Sigmoid colon (tissue), 7 donors: Measurements from ENCODE around the gene ANK2. TPM values are rescaled to one million over a fixed set of nuclear protein-coding genes. Genes with fewer than 3 reads are reported as not detected.

Experiments used
- DNase-seq: peaks from one replicate; pipeline ENCODE4 v3.0.0-alpha.2; 2019
- H3K27ac ChIP-seq, 4 donors: fragments of 200-600 bp; sonication (generic); one replicate each; pipeline ENCODE4 v1.5.1; 2016 to 2019; ENCODE audit warnings: mild to moderate bottlenecking in 1 of 4
- H3K27me3 ChIP-seq, 3 donors: fragments of 200-600 bp; sonication (generic); one replicate each; pipeline ENCODE4 v1.5.1; 2019; ENCODE audit warnings: mild to moderate bottlenecking in 1 of 3
- H3K36me3 ChIP-seq, 4 donors: fragments of 200-600 bp; sonication (generic); one replicate each; pipeline ENCODE4 v1.5.1; 2016 to 2019
- H3K4me1 ChIP-seq, 4 donors: fragments of 200-600 bp; sonication (generic); one replicate each; pipeline ENCODE4 v1.5.1; 2017 to 2019
- H3K4me3 ChIP-seq, 4 donors: fragments of 200-600 bp; sonication (generic); one replicate each; pipeline ENCODE4 v1.5.1; 2017 to 2019; ENCODE audit warnings: mild to moderate bottlenecking in 2 of 4, moderate library complexity in 1 of 4
- H3K9me3 ChIP-seq, 4 donors: fragments of 200-600 bp in 3 of 4; sonication (generic) in 3 of 4; one replicate each; pipeline versions ENCODE4 v1.5.1 to v1.6.1; 2013 to 2019
- CTCF ChIP-seq, 4 experiments: fragments of 450-650 bp in 3 of 4; fragments of 200-600 bp in 1 of 4; IDR thresholded peaks; one replicate each; pipeline ENCODE4 v1.5.1; 2016 to 2019; ENCODE audit warnings: antibody characterized with exemption in 4 of 4, mild to moderate bottlenecking in 3 of 4, moderate library complexity in 2 of 4
- EP300 ChIP-seq, 4 donors: sonication (generic); formaldehyde crosslinking; IDR thresholded peaks; one replicate each; pipeline ENCODE4 v1.6.1; 2017; ENCODE audit warnings: antibody characterized with exemption in 4 of 4
- POLR2A ChIP-seq, 2 donors: fragments of 450-650 bp; IDR thresholded peaks; one replicate each; pipeline ENCODE4 v1.6.1; 2016; ENCODE audit warnings: antibody characterized with exemption in 2 of 2, mild to moderate bottlenecking in 2 of 2, moderate library complexity in 2 of 2
- POLR2AphosphoS5 ChIP-seq, 4 donors: sonication (generic); formaldehyde crosslinking; IDR thresholded peaks; one replicate each; pipeline ENCODE4 v1.6.1; 2017; ENCODE audit warnings: antibody characterized with exemption in 4 of 4
- WGBS, 2 donors: extraction: QIAGEN DNeasy Blood & Tissue Kit; methylation state at CpG; one replicate each; pipeline ENCODE4 v1.1.7; 2013; 5-methylcytosine and 5-hydroxymethylcytosine counted together
- intact Hi-C: fragments of 100-400 bp; cut with DNase I; formaldehyde crosslinking; loops from one replicate; pipeline ENCODE4 v1.15.1; 2023
- polyA plus RNA-seq, 3 donors: library from polyadenylated mRNA; stranded (reverse); fragments of 200-250 nt; gene quantifications; one replicate each; pipeline ENCODE4 v1.2.3, GENCODE V29; 2013
- total RNA-seq, 4 donors: library from RNA; depleted of rRNA; stranded (reverse); fragments of >200 nt; gene quantifications; one replicate each; pipeline ENCODE4 v1.1.0, GENCODE V29; 2016
- donor health status: healthy with polysubstance abuse.
- donor health status: Bipolar disorder and iron deficiency.
- donor health status: healthy.

ANK2 gene
- total and polyA plus RNA-seq, 7 donors = 1.4 to 141 (median 69.8) TPM

GRCh38 chr4:113375964-113376666, 326.7 kb downstream of the ANK2 start:
- Histone ChIP-seq H3K4me3 (no peak overlapping the region), H3K4me1 (no peaks in the 10 kb centered on the region), H3K36me3 (peaks cover 0 to 50% (median 6%) of the 10 kb centered on the region in 4 donors), H3K27ac (no peak overlapping the region), H3K27me3 (no peaks in the 10 kb centered on the region), H3K9me3 (no peaks in the 10 kb centered on the region)
- DNase-seq = no peak
- TF ChIP-seq POLR2A (IDR thresholded peaks at IDR 0.05) = no peak
- no peak for TF ChIP-seq EP300 (IDR thresholded peaks at IDR 0.05)
- intact Hi-C loops = no loop called here
- WGBS, 2 donors = 82 to 84% methylated on average over 1 of the region's 1 CpG

- TF ChIP-seq EP300 (IDR thresholded peaks at IDR 0.05) = no peak
- no peak for TF ChIP-seq POLR2A (IDR thresholded peaks at IDR 0.05)
- no peak for TF ChIP-seq CTCF (IDR thresholded peaks at IDR 0.05)
- no peak for TF ChIP-seq POLR2AphosphoS5 (IDR thresholded peaks at IDR 0.05)
- peaks cover 0 to 11% (median 7%) of the 10 kb centered on the region in 4 donors for H3K4me1 ChIP-seq
- no peak overlapping the region for H3K27ac ChIP-seq
- H3K36me3 ChIP-seq = peaks cover 0 to 41% (median 2%) of the 10 kb centered on the region in 4 donors
- 78 to 82% methylated on average over 1 of the region's 1 CpG for WGBS, 2 donors
- no peak overlapping the region for H3K4me3 ChIP-seq
- no peaks in the 10 kb centered on the region for H3K9me3 ChIP-seq
- H3K27me3 ChIP-seq = no peaks in the 10 kb centered on the region
- intact Hi-C loops = no loop called here
- no peak for DNase-seq
Observed at GRCh38 chr4:113378836-113379235, 329.4 kb downstream of the ANK2 start.

DNA sequence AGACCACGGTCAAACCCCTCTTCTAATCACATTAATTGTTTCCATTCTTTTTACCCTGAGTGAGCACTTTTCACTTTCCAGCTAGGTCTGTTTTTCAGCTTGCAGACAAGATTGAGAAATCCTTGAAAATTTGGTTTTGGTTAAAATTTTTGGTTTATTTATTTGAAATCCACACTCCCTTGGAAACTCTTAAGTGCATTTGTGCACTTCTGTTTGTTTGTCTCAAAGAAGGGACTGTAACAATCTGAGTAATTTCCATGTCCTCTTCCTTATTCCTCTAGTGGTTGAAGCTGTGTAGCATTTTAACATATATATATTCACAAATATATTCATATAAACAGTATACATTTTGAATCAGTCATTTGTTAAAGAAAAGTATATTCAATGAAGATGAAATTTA, 333.3 kb downstream of the ANK2 start:
- peak overlapping the region in 1 of 4 donors; percentile 48 for H3K27ac ChIP-seq
- DNase-seq = no peak

GRCh38 chr4:113383111-113383785, 333.8 kb downstream of the ANK2 start:
- DNase-seq = no peak
- no peak for TF ChIP-seq POLR2AphosphoS5 (IDR thresholded peaks at IDR 0.05)
- no peak for TF ChIP-seq EP300 (IDR thresholded peaks at IDR 0.05)
- no peaks in the 10 kb centered on the region for H3K9me3 ChIP-seq
- H3K4me3 ChIP-seq = no peak overlapping the region
- 78 to 88% methylated on average over 5 of the region's 5 CpGs for WGBS, 2 donors
- H3K36me3 ChIP-seq = peaks cover 0 to 25% (median 2%) of the 10 kb centered on the region in 4 donors
- peaks cover 0 to 23% (median 9%) of the 10 kb centered on the region in 4 donors for H3K4me1 ChIP-seq
- intact Hi-C loops = no loop called here
- H3K27ac ChIP-seq = peak overlapping the region in 2 of 4 donors; percentile 18 to 48
- no peaks in the 10 kb centered on the region for H3K27me3 ChIP-seq

More for the DNA sequence above, 333.3 kb downstream of the ANK2 start:
- Histone ChIP-seq H3K4me3 (no peak overlapping the region), H3K36me3 (peaks cover 0 to 28% (median 2%) of the 10 kb centered on the region in 4 donors), H3K4me1 (peaks cover 0 to 23% (median 9%) of the 10 kb centered on the region in 4 donors), H3K27me3 (no peaks in the 10 kb centered on the region), H3K9me3 (no peaks in the 10 kb centered on the region)
- intact Hi-C loops = no loop called here
- 75 to 88% methylated on average over 1 of the region's 1 CpG for WGBS, 2 donors
- no peak for TF ChIP-seq CTCF (IDR thresholded peaks at IDR 0.05)
- no peak for TF ChIP-seq EP300 (IDR thresholded peaks at IDR 0.05)
- TF ChIP-seq POLR2A (IDR thresholded peaks at IDR 0.05) = no peak
- no peak for TF ChIP-seq POLR2AphosphoS5 (IDR thresholded peaks at IDR 0.05)

- WGBS, 2 donors = 49 to 60% methylated on average over 5 of the region's 5 CpGs
- H3K4me1 ChIP-seq = peaks cover 0 to 23% (median 9%) of the 10 kb centered on the region in 4 donors
- H3K27ac ChIP-seq = peak overlapping the region in 2 of 4 donors; percentile 18 to 48
- intact Hi-C loops = no loop called here
- no peaks in the 10 kb centered on the region for H3K27me3 ChIP-seq
- no peaks in the 10 kb centered on the region for H3K9me3 ChIP-seq
- DNase-seq = no peak
- H3K4me3 ChIP-seq = no peak overlapping the region
- TF ChIP-seq POLR2AphosphoS5 (IDR thresholded peaks at IDR 0.05) (no peak), POLR2A (IDR thresholded peaks at IDR 0.05) (no peak), CTCF (IDR thresholded peaks at IDR 0.05) (no peak), EP300 (IDR thresholded peaks at IDR 0.05) (no peak)
- peaks cover 0 to 12% (median 2%) of the 10 kb centered on the region in 4 donors for H3K36me3 ChIP-seq
Observed at GRCh38 chr4:113384600-113384999, 335.1 kb downstream of the ANK2 start.
